ENCODE results near the gene CACHD1.

Gene CACHD1

GRCh38 chr1:64469977-64470664 is at the start of gene CACHD1:
TSS of gene CACHD1 (plus strand) at chr1:64470129. CDS start at chr1:64470745, 616 bp downstream.
- DNase-seq = peak; percentile 75

DNA sequence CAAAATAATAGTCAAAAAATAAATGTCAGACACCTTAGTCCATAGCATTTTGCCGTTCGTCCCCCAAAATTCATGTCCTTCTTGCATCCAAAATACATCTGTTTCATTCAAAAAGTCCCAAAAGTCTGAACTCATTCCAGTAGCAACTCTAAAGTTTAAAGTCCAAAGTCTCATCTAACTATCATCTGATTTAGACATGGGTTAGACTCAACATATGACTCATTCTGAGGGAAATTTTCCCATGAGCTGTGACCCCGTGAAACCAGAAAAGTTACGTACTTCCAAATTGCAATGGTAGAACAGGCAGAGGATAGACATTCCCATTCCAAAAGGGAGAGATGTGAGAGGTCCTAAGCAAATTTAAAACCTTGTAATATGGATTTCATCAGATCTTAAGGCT is 48.6 kb upstream of the CACHD1 start:
- no peak for DNase-seq

DNA sequence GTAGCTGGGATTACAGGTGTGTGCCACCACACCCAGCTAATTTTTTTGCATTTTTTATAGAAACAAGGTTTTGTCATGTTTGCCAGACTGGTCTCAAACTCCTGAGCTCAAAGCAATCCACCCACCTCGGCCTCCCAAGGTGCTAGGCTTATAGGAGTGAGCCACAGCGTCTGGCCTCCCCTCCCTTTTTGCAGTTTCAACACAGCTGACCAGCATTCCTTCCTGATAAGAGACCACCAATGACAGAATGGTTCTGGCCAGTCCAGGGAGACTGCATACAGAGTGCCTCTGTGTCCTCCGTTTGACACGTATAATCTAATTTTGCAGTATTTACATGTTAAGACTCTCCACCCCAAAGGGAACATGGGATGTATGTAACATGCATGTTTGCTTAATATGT is 46.4 kb upstream of the CACHD1 start:
- no peak for DNase-seq

DNA sequence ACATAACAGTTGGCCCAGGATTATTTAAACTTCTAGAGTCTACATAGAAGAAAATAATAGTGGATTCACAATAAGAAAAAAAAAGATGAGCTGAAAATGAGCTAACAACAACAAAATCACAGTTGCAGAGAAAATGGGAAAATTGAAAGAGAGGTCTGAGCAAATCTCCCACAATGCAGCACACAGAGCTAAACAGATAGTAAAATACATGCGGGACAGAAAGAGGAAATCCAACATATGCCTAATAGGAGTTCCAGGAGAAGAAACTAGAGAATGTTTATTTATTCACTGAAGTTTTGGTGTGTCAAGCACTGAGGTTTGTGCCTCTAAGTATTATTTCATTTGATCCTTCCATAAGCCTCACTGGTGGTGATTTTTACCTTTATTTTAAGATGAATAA is 45.5 kb upstream of the CACHD1 start:
- DNase-seq = no peak

DNA sequence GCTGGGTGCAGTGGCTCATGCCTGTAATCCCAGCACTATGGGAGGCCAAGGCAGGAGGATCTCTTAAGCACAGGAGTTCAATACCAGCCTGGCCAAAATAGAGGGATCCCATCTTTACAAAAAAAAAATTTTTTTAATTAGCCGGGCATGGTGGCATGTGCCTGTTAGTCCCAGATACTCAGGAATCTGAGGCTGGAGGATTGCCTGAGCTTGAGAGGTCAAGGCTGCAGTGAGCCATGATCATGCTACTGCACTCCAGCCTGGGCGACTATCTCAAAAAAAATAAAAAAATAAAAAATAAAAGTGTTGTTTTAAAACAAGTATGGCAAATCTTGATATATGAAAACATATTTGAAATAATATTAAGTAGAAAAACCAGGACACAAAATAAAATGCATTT is 44.4 kb upstream of the CACHD1 start:
- no peak for DNase-seq

- no peak for DNase-seq
Observed at GRCh38 chr1:64426681-64427080, 43.2 kb upstream of the CACHD1 start.

DNA sequence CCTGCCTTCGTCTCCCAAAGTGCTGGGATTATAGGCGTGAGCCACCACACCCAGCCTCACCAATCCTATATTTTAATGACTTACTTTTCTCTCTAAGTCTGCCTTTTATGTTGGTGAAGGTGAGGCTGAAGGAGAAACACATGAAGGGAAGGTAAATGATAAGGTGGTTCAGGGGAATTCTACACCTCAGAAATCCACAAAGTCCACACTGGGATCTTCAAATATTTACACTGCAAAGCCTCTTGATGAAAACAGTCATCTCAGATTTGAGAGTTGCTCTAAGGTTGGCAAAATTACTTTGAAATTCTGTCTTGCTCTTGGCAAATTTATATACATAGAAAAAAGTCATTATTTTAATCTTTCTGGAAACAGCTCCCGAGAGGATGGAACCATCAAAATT is 42.0 kb upstream of the CACHD1 start:
- DNase-seq = no peak

DNA sequence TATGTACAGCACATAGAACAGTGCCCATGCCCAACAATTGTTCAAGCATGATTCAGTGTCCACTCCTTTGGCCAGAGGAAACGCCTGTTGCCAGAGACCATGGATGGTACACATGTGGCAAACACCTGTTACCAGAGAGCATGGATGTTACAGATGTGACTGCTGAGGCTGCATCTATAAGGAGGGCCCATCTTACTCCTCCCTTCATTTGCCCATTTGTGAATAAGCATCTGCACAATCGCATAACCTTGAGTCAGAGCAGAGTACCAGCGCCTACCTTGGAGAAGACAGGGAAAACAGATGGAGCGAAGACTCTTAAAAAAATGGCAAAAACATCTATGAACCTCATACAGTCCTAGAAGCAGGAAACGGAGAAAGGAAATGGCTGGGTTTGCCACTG is 36.6 kb upstream of the CACHD1 start:
- no peak for DNase-seq

- DNase-seq = no peak
Observed at GRCh38 chr1:64433747-64434146, 36.2 kb upstream of the CACHD1 start.

GRCh38 chr1:64435000-64435399 is 34.9 kb upstream of the CACHD1 start:
- no peak for DNase-seq

GRCh38 chr1:64437453-64437852 is 32.5 kb upstream of the CACHD1 start:
- DNase-seq = no peak

- DNase-seq = no peak
Observed at GRCh38 chr1:64440183-64440826, 29.6 kb upstream of the CACHD1 start.

DNA sequence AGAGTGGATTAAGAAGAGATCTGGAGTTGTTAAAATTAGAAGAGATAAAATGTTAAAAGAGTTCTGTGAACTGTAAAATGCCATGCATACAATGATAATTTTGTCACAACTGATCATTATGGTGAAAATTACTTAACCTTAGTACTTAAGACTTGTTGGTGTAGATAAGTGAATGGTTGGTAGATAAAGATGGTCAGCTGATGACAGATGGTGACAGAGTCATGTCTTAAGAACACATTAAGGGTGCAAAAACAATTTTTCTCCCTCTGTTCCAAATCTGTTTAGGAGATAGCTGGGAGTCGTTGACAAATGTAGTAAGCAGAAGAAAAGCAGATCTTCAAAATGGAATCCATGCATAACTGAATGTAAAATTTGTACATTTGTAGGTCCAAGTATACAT is 18.5 kb upstream of the CACHD1 start:
- DNase-seq = no peak

GRCh38 chr1:64453688-64454087 is 16.2 kb upstream of the CACHD1 start:
- DNase-seq = no peak

DNA sequence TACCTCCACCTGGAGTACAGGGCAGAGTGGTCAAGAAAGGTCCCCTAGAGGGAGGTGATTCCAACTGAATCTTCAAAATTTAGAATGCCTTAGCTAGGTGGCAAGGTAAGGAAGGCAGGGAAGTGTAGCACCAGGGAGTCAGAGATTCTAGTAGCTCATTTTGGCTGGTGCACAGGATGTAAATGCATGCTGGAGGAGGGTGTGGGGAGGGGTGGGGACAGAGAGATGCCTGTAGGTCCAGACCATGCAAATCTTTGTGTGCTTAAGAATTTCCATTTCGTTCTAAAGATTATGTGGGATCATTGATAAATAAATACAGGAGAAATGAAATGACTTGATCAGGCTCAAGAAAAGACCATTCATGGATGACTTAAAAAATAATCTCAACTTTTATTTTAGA is 11.0 kb upstream of the CACHD1 start:
- DNase-seq = no peak

- no peak for DNase-seq
Observed at GRCh38 chr1:64459743-64460142, 10.2 kb upstream of the CACHD1 start.

DNA sequence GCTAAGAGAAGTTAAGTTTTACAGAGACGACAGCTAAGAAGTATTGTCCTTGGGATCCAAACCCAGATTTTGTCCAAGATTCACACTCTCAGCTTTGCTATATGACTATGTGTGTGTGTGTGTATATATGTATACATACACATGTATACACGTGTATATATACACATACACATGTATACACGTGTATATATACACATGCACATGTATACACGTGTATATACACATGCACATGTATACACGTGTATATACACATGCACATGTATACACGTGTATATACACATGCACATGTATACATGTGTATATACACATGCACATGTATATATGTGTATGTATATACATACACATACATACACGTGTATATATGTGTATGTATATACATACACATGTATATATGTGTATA is 3.9 kb upstream of the CACHD1 start:
- no peak for DNase-seq

GRCh38 chr1:64469116-64469976 is 583 bp upstream of the CACHD1 start:
- DNase-seq = no peak

GRCh38 chr1:64470665-64471217 is 812 bp downstream of the CACHD1 start:
- peak; percentile 32 for DNase-seq

GRCh38 chr1:64471218-64472039 is 1.5 kb downstream of the CACHD1 start:
- peak; percentile 31 for DNase-seq

- no peak for DNase-seq
Observed at GRCh38 chr1:64472040-64472376, 2.1 kb downstream of the CACHD1 start.

DNA sequence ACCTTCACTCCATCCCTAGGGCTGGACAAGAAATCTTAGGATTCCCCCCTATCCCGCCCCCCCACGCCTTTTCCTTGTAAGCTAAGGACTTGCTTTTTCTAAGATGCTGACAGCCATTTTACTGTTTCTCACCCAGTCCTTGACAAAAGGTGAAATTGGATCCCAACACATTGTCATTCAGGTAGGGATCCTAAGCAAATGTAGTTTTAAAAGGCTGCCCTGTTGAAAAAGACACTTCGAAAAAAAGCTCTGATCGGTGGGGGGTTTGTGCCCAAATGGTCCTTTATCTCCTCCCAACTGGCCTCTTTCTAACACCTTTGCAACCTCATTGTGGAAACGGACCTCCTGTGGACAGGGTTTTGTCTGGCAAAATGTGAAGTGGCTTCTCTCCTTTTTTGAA is 2.9 kb downstream of the CACHD1 start:
- no peak for DNase-seq

DNA sequence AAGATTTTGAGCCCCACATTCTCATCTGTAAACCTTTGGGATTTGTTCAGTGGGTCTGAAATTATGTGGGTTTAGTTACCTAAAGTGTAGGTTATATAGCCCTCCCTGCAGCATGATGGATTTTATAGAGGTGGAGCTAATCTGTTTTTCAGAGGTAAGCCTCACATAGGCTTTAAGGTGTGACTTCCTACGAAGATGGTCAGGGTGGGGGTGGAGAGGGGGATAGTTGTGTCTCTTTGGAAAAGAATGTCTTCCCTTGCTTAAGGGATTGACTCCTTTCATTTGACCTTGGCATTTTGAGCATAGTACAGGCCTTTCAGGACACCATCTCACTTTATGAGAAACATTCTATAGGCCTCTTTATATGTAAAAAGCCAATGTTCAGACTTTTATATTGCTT is 3.4 kb downstream of the CACHD1 start:
- DNase-seq = no peak
